Measurements from ENCODE around the gene TOR1A. TPM values are rescaled to one million over a fixed set of nuclear protein-coding genes. Genes with fewer than 3 reads are reported as not detected.

The TOR1A gene
- total RNA-seq, 2 donors from 2014 or later: 17.4 to 27.0 TPM

GRCh38 chr9:129773262-129774048 is 50.5 kb downstream of the TOR1A start:
- no peaks in the 10 kb centered on the region for H3K9me3 ChIP-seq
- TF ChIP-seq, protein P1, sequence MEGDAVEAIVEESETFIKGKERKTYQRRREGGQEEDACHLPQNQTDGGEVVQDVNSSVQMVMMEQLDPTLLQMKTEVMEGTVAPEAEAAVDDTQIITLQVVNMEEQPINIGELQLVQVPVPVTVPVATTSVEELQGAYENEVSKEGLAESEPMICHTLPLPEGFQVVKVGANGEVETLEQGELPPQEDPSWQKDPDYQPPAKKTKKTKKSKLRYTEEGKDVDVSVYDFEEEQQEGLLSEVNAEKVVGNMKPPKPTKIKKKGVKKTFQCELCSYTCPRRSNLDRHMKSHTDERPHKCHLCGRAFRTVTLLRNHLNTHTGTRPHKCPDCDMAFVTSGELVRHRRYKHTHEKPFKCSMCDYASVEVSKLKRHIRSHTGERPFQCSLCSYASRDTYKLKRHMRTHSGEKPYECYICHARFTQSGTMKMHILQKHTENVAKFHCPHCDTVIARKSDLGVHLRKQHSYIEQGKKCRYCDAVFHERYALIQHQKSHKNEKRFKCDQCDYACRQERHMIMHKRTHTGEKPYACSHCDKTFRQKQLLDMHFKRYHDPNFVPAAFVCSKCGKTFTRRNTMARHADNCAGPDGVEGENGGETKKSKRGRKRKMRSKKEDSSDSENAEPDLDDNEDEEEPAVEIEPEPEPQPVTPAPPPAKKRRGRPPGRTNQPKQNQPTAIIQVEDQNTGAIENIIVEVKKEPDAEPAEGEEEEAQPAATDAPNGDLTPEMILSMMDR (IDR thresholded peaks at IDR 0.05): no peak
- TF ChIP-seq POLR2A (IDR thresholded peaks at IDR 0.05): no peak
- 35 to 39% methylated on average over 8 to 10 of the region's 10 CpGs for WGBS, 2 donors
- H3K4me1 ChIP-seq: peaks cover 22% of the 10 kb centered on the region
- DNase-seq: peak; percentile 64 to 84 (median 74)
- intact Hi-C loops (cut with DNase I): loop anchor here (10.0 kb wide), 1 partner anchor 119 kb away; no protein-coding TSS in a partner anchor
- no peaks in the 10 kb centered on the region for H3K36me3 ChIP-seq (replicated peaks in 1 of 2; ENCODE audit: insufficient read depth in 1 of 2, low read depth in 2 of 2)
- H3K4me3 ChIP-seq: no peak overlapping the region
- peak; percentile 74 for ATAC-seq
- H3K27ac ChIP-seq: peak overlapping the region; percentile 4 to 68 (median 53)
- H3K27me3 ChIP-seq: no peaks in the 10 kb centered on the region

- Histone ChIP-seq H3K4me3 (no peak overlapping the region), H3K4me1 (peaks cover 22% of the 10 kb centered on the region), H3K36me3 (replicated peaks in 1 of 2; ENCODE audit: insufficient read depth in 1 of 2, low read depth in 2 of 2) (no peaks in the 10 kb centered on the region), H3K27me3 (no peaks in the 10 kb centered on the region), H3K27ac (peak overlapping the region in 2 of 4 donors; percentile 30 to 43), H3K9me3 (no peaks in the 10 kb centered on the region)
- WGBS, 2 donors: 47 to 52% methylated on average over 3 to 5 of the region's 5 CpGs
- TF ChIP-seq, protein P1 (IDR thresholded peaks at IDR 0.05): no peak
- TF ChIP-seq POLR2A (IDR thresholded peaks at IDR 0.05): no peak
- peak in 1 of 4 donors; percentile 20 for DNase-seq
- intact Hi-C loops (cut with DNase I): loop anchor here (10.0 kb wide), 1 partner anchor 116 kb away; no protein-coding TSS in a partner anchor
- ATAC-seq: no peak
These were observed 53.2 kb downstream of the TOR1A start for GRCh38 chr9:129770741-129771140.

DNA sequence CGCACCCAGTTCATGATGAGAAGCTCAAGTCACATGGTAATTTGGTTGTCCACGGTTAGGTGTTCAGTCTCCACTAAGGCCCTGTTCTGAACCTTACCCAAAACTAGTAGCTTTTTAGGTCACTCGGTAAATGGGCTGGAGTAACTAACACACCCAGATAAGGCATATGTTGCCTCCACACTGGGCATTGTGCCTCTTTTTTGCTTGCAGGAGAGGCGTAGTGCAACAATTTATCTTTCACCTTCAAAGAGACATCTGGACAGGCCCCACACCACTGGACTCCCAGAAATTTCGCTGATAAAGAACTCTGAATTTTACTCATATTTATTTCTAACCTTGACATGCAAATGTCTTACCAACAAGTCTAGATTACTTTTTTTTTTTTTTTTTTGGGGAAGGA is 54.3 kb downstream of the TOR1A start:
- intact Hi-C loops (cut with DNase I): loop anchor here (10.0 kb wide), 1 partner anchor 115 kb away; no protein-coding TSS in a partner anchor
- DNase-seq (no peak), ATAC-seq (no peak)
- Histone ChIP-seq H3K36me3 (replicated peaks in 1 of 2; ENCODE audit: insufficient read depth in 1 of 2, low read depth in 2 of 2) (no peaks in the 10 kb centered on the region), H3K4me3 (no peak overlapping the region), H3K27me3 (no peaks in the 10 kb centered on the region), H3K27ac (no peak overlapping the region), H3K9me3 (no peaks in the 10 kb centered on the region), H3K4me1 (peaks cover 22% of the 10 kb centered on the region)
- 36% methylated on average over 5 of the region's 5 CpGs for WGBS, 2 donors
- TF ChIP-seq, protein P1 (IDR thresholded peaks at IDR 0.05): no peak
- no peak for TF ChIP-seq POLR2A (IDR thresholded peaks at IDR 0.05)

- no peaks in the 10 kb centered on the region for H3K36me3 ChIP-seq (replicated peaks in 1 of 2; ENCODE audit: insufficient read depth in 1 of 2, low read depth in 2 of 2)
- WGBS, 2 donors: 96 to 99% methylated on average over 6 of the region's 6 CpGs
- peaks cover 15% of the 10 kb centered on the region for H3K4me1 ChIP-seq
- H3K4me3 ChIP-seq: no peak overlapping the region
- intact Hi-C loops (cut with DNase I): no loop called here
- no peaks in the 10 kb centered on the region for H3K27me3 ChIP-seq
- DNase-seq (no peak), ATAC-seq (no peak)
- no peaks in the 10 kb centered on the region for H3K9me3 ChIP-seq
- TF ChIP-seq, protein P1 (IDR thresholded peaks at IDR 0.05): no peak
- no peak for TF ChIP-seq POLR2A (IDR thresholded peaks at IDR 0.05)
- H3K27ac ChIP-seq: no peak overlapping the region
These were observed 55.5 kb downstream of the TOR1A start for GRCh38 chr9:129768486-129768885.
